Subcutaneous adipose tissue (tissue), 4 donors: ENCODE measurements around the gene JAKMIP3. TPM values are rescaled to one million over a fixed set of nuclear protein-coding genes. Genes with fewer than 3 reads are reported as not detected.

ENCODE experiments used
- CTCF ChIP-seq: fragments of 450-650 bp; IDR thresholded peaks from one replicate; pipeline ENCODE4 v1.5.1; 2016; ENCODE audit warnings: low read depth, mild to moderate bottlenecking, control low read depth, antibody characterized with exemption, moderate library complexity
- total RNA-seq, 4 donors: library from RNA; depleted of rRNA; stranded (reverse); fragments of >200 nt; gene quantifications; one replicate each; pipeline ENCODE4 v1.1.0, GENCODE V29; 2016

JAKMIP3 gene
- total RNA-seq: under 1 TPM; 0.16 to 0.75 (median 0.31) TPM

- TF ChIP-seq CTCF: no peak
These were observed at the start of gene JAKMIP3 for GRCh38 chr10:132065491-132066105. TSS of gene JAKMIP3 (plus strand) at chr10:132065946. CDS start at chr10:132104809, 38,863 bp downstream.

- no peak for TF ChIP-seq CTCF
These were observed 49.2 kb upstream of the JAKMIP3 start for GRCh38 chr10:132016514-132016913.

GRCh38 chr10:132018446-132018845 lies 47.3 kb upstream of the JAKMIP3 start:
- TF ChIP-seq CTCF: no peak

- no peak for TF ChIP-seq CTCF
These were observed 46.4 kb upstream of the JAKMIP3 start for GRCh38 chr10:132019366-132019765.

GRCh38 chr10:132020456-132020855 lies 45.3 kb upstream of the JAKMIP3 start:
- TF ChIP-seq CTCF: no peak

- TF ChIP-seq CTCF: no peak
These were observed 44.7 kb upstream of the JAKMIP3 start for GRCh38 chr10:132021046-132021445.

- no peak for TF ChIP-seq CTCF
These were observed 44.1 kb upstream of the JAKMIP3 start for GRCh38 chr10:132021504-132022143.
